ENCODE results near the gene HID1.

- TF ChIP-seq CTCF (IDR thresholded peaks at IDR 0.05) = no peak
- TF ChIP-seq POLR2A (IDR thresholded peaks at IDR 0.05) = no peak
- no peak for TF ChIP-seq EP300 (IDR thresholded peaks at IDR 0.05)
- no peak for TF ChIP-seq POLR2AphosphoS5 (IDR thresholded peaks at IDR 0.05)
Observed at GRCh38 chr17:75009139-75009724, 36.7 kb upstream of the HID1 start.
